BE2C (cell line): Measurements from ENCODE around the gene FBN1.

Experiments used
- DNase-seq: peaks from one replicate; pipeline ENCODE4 v3.0.0-alpha.2; 2020
- H3K27me3 ChIP-seq: fragments of 250-450 bp; sonication (Bioruptor Pico); 2 replicates; pipeline ENCODE4 v1.5.1; 2020; ENCODE audit warnings: mild to moderate bottlenecking
- H3K36me3 ChIP-seq: fragments of 250-450 bp; sonication (Bioruptor Pico); 2 replicates; pipeline ENCODE4 v1.5.1; 2020; ENCODE audit warnings: mild to moderate bottlenecking
- H3K4me1 ChIP-seq: fragments of 250-450 bp; sonication (Bioruptor Pico); 2 replicates; pipeline ENCODE4 v1.5.1; 2020
- H3K4me3 ChIP-seq: 2 replicates; pipeline ENCODE4 v1.5.1; 2011; ENCODE audit warnings: low read depth, low read length
- H3K9me3 ChIP-seq: fragments of 250-450 bp; sonication (Bioruptor Pico); 2 replicates; pipeline ENCODE4 v1.5.1; 2020
- CTCF ChIP-seq: IDR thresholded peaks from 2 replicates; pipeline ENCODE4 v1.5.1; 2012; ENCODE audit warnings: mild to moderate bottlenecking, low read depth, low read length

FBN1 gene

GRCh38 chr15:48681353-48681752 lies 35.8 kb upstream of the FBN1 start:
- no peak overlapping the region for H3K4me3 ChIP-seq
- TF ChIP-seq CTCF = no peak
- DNase-seq = peak; percentile 48

GRCh38 chr15:48680841-48681240 lies 35.3 kb upstream of the FBN1 start:
- Histone ChIP-seq H3K4me3 (no peak overlapping the region), H3K4me1 (peaks cover 6% of the 10 kb centered on the region), H3K9me3 (no peaks in the 10 kb centered on the region), H3K36me3 (no peaks in the 10 kb centered on the region), H3K27me3 (no peaks in the 10 kb centered on the region)
- no peak for DNase-seq
- TF ChIP-seq CTCF = no peak

More at GRCh38 chr15:48681353-48681752, 35.8 kb upstream of the FBN1 start:
- H3K27me3 ChIP-seq = no peaks in the 10 kb centered on the region
- peaks cover 6% of the 10 kb centered on the region for H3K4me1 ChIP-seq
- no peaks in the 10 kb centered on the region for H3K36me3 ChIP-seq
- no peaks in the 10 kb centered on the region for H3K9me3 ChIP-seq

- no peaks in the 10 kb centered on the region for H3K9me3 ChIP-seq
- no peak for TF ChIP-seq CTCF
- no peak for DNase-seq
- peaks cover 6% of the 10 kb centered on the region for H3K4me1 ChIP-seq
- no peaks in the 10 kb centered on the region for H3K27me3 ChIP-seq
- H3K4me3 ChIP-seq = no peak overlapping the region
- H3K36me3 ChIP-seq = no peaks in the 10 kb centered on the region
Measured at GRCh38 chr15:48679952-48680351, 34.4 kb upstream of the FBN1 start.

- no peak for TF ChIP-seq CTCF
- Histone ChIP-seq H3K27me3 (no peaks in the 10 kb centered on the region), H3K9me3 (no peaks in the 10 kb centered on the region), H3K4me1 (peaks cover 6% of the 10 kb centered on the region), H3K4me3 (no peak overlapping the region), H3K36me3 (no peaks in the 10 kb centered on the region)
- DNase-seq = no peak
Measured at GRCh38 chr15:48678851-48679250, 33.3 kb upstream of the FBN1 start.

GRCh38 chr15:48677821-48678220 lies 32.3 kb upstream of the FBN1 start:
- Histone ChIP-seq H3K4me1 (peaks cover 6% of the 10 kb centered on the region), H3K9me3 (no peaks in the 10 kb centered on the region), H3K4me3 (no peak overlapping the region), H3K27me3 (no peaks in the 10 kb centered on the region), H3K36me3 (no peaks in the 10 kb centered on the region)
- no peak for DNase-seq
- no peak for TF ChIP-seq CTCF

GRCh38 chr15:48675436-48675835 lies 29.9 kb upstream of the FBN1 start:
- no peak for TF ChIP-seq CTCF
- H3K9me3 ChIP-seq = no peaks in the 10 kb centered on the region
- no peaks in the 10 kb centered on the region for H3K27me3 ChIP-seq

More at GRCh38 chr15:48675436-48675835, 29.9 kb upstream of the FBN1 start:
- no peaks in the 10 kb centered on the region for H3K36me3 ChIP-seq
- no peak for DNase-seq
- no peak overlapping the region for H3K4me3 ChIP-seq
- no peaks in the 10 kb centered on the region; the same call in 1 of the 2 replicates for H3K4me1 ChIP-seq
